MV-4-11 (cell line): ENCODE data around the gene PDE7B.
A peak's percentile ranks its signal among the peaks of the same experiment; 100 is the strongest.

Source experiments
- DNase-seq: peaks from one replicate; lab custom pipeline; 2025; lab: John Stamatoyannopoulos, UW

PDE7B gene

DNA sequence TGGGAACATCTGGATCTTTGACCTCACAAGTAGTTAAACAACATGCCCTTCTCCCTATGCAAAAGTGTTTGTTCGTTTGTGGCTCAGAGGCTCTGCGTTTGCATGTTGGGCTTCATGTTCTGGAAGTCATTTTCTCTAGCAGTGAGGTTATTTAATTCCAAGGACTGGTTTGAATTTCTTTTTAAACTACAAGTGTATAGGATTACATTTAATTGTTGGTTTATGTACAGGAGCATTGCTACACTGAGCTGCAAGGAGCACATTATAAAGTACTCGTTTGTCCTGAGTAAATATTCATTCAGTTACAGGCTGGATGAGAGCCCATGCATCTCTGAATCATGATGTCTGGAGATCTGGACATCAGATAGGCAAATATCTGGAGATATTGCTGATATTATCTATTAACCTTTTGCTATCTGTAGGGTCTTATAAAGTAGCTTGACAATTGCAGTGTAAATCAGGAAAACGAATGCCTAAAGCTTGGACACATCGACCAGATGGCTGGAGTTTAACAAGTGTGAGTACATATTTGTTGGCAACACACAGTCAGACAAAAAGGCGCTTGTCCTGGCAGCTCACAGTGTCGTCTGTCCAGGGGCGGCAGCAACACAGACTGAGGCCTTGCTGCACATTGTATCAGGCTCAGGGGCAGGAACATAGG is 84.6 kb downstream of the PDE7B start:
- DNase-seq, result no peak

- DNase-seq, result no peak
Measured at GRCh38 chr6:135936606-135937005, 85.1 kb downstream of the PDE7B start.

DNA sequence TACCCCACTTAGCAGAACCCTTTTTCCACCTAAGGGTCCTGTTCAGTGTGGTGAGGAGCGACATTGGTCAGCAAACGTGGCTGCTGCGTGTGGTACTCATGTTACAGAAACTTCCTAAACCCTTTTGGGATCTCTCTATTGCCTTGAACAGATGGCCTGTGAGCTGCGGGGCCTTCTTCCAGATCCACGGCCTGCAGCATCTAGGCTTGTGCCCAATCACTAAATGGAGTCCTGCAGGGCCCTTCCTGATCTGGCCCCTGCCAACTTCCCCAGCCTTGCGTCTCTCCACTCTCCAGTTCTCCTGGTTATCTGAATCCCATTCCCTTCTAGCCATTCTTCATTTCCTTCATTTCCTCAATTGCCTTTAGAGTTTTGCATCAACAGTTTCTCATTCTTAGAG is 85.6 kb downstream of the PDE7B start:
- no peak for DNase-seq

DNA sequence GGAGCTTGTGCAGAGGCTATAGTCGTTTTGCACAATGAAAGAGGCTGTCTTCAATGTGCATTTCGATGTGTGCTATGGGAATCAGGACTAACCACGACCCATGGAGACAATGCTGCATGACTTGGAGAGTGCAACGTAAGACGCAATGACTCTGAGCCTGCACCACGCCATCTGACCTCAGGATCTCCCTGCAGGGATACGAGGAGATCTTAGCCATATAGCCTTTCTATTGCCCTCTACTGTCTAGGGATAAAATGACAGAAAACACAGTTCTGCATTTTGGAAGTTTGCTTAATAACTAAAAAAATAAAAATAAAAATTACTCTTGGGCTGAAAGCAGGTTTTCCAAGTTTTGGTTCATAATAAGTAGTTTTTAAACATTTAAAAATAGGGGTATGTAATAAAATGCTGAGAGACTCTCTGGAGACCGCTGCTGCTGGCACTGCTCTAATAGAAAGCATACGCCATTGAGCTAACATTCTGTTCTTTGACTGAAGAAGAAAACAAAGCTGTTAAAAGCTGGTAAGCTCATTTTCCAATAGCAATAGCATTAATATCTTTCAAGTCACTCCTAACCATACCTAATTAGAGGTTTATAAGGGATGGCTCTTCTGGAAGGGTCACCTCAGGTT is 87.2 kb downstream of the PDE7B start:
- DNase-seq, result peak; percentile 43

DNA sequence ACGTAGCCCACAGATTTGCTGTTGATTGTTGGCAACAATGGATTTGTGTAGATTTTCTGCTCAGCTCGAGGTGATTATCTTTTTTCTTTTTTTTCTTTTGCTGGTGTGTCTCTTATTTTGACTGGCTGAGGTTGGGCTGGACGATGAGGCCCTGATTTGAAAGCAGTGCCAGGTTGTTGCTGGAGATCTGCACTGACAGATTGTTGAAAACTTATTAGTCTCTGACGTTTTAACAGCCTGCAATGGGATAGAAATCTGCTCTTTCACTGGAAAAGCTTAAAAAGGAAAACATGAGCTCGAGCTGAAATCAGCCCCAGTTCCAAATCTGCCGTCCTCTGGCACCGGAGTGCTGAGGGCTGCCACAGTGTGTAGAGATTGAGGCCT is 87.7 kb downstream of the PDE7B start:
- no peak for DNase-seq

DNA sequence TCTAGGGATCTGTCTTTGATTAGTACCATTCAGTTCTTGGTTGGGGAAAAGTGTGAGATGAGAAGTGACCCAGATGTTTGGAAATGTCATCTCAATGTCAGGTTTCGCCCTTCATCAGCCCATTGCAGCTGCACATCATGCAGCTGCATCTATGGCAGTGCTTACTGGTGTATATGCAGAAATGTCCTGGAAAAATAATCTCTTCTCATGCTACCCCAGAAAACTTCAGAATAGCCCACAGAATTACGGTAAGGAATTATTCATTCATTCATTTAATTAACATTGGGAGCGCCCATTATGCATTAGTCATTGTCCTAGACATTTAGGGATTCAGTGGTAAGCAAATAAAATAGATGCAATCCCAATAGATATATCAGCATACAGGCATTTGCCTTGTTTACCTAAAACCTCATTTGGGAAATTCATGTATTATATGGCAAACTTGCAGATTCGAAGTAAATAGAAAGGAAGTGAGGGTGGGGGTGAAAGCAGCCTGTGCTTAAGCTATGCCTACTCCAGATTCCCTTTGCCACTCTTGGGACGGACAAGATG is 89.2 kb downstream of the PDE7B start:
- no peak for DNase-seq

DNA sequence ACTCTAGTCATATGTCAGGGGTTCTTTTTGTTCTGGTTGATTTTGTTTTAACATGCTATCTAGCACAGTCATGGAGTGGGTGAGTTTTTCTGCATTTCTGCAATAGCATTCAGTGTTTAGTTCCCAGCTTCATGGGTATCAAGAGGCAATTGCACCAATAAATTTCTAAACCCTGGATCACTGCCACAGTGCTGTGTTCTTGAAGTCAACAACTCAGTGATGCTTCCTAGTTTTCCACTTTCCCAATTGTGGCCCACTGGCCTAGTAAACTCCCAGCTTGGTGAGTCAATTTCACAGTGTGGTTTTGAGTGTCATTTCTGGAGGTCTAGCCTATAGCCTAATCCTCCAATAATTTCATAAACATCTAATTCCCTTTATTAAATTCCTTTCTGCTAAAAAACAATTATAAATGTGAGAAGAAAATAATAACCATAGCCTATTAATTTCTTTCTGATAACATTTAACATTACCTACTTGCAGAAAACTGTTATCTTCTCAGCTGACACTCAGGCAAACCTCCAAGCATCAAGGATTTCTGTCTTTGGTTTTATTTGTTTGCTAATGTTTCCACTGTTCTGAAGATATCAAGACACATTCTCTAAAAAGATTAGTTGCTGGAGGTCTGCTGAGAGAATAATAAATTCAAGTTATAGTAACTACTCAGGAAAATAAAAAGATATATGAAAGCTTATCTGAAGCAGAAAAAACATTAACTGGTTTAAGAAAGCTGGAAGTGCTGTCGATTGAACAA is 89.9 kb downstream of the PDE7B start:
- DNase-seq, result no peak

GRCh38 chr6:135944120-135944519 is 92.6 kb downstream of the PDE7B start:
- no peak for DNase-seq

- DNase-seq, result no peak
Measured at GRCh38 chr6:135946674-135947073, 95.2 kb downstream of the PDE7B start.

DNA sequence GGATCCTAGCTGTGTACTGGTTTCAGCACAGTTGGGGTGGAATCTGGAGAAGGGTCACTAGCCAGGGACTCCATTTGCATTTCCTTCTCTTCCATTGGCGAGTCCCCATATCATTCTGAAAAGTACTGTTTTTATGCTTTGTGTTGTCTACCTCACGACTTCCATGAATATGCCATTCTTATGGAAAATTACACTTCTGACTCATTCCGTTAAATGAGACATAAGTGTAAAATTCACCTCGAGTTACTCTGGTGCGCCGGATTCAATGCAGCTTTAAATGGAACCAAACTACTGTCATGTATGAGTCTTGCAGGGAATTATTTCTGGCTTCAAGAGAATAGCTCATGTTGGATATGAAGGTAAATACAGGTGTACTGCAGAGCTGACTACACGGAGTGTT is 99.2 kb downstream of the PDE7B start:
- DNase-seq, result no peak

DNA sequence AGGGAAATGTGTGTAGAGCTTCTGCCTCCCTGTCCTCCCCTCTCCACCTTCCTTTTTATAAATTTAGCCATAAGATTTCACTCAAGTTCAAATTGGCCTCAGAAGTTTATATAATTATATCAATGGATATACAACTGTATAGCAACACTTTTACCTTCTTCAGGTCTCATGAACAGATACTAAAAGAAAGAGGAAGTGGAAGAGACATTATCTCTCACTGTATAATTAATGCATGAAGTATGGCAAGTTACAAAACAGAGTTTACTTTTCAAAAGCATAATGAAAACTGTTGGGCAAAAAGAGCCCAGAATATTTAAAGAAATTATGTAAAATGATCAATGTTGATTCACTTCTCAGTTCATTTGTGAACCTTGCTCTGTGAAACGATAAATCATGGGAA is 99.7 kb downstream of the PDE7B start:
- DNase-seq, result no peak

- DNase-seq, result no peak
Measured at GRCh38 chr6:135953818-135954217, 102.3 kb downstream of the PDE7B start.

DNA sequence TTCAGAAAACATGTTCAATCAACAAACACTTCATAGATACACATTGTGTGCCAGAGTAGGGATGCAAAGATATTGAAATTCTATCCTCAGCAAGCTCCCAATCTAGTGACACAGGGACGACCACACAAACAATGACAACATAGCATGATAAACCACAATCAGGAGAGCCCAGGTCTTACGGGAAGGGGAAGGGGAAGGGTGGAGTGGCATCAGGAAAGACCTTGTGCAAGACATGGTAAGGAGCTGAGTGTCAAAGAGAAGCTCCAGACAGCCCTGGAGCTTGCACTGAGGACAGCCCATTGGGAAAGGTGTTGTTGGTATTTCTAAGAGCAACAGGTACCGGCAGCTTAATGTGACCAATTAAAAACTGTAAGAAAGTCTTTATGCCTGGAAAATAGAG is 103.6 kb downstream of the PDE7B start:
- no peak for DNase-seq

DNA sequence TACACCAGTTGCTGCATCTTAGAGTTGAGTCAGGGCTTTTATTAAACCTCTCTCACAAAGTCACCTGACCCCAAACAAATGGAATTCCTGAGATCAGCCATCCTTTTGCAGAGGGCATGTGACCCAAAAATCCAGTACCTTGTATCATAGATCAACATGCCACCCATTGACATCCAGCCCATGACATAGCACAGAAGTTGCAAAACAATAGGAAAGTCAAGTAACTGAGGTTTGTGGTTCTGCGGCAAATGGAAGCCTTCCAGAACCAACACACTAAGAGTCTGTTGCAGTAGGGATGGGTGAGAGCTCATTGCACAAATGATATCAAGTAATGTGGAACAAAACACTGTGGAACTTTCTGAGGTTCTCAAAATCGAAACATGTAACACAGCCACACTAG is 111.2 kb downstream of the PDE7B start:
- peak; percentile 83 for DNase-seq

- DNase-seq, result no peak
Measured at GRCh38 chr6:135970750-135971149, 119.2 kb downstream of the PDE7B start.

- no peak for DNase-seq
Measured at GRCh38 chr6:135971351-135971750, 119.8 kb downstream of the PDE7B start.

- DNase-seq, result no peak
Measured at GRCh38 chr6:135972150-135972549, 120.6 kb downstream of the PDE7B start.

DNA sequence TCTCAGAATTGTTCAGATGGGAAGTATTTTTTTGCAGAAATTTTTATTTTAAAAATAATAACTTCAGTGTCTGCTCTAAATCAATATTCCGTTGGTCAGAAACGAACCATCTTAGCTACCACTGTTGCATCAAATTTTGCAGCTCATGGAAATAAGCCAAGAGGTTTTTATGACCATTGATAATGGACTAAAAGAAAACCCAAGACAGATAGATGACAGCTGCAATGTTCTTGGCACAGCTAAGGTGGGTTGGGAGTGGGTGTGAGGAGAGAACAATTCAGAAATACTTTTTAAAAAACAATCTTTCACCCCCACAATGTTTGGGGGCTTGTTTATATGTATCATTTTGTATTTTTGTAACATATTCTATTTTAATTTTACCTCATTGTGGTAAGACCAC is 121.1 kb downstream of the PDE7B start:
- DNase-seq, result no peak

- DNase-seq, result no peak
Measured at GRCh38 chr6:135974426-135974825, 122.9 kb downstream of the PDE7B start.

DNA sequence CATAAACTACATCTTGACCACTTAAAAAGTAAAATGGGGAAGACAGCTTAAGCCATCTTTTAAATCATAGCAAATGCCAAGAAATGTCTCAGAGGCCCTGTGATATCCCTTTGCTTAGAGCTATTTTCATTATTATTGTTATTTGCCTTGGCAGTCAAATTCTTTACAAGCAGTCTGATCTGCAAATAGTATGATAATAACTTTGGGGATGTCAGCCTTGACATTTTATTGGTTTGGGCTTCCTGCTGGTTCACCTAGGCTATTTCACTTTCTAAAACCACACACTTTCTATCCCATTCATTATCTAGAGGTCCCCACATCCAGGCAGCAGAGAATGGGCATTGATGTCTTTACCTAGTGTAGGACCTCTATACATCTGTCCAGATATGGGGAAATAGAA is 125.1 kb downstream of the PDE7B start:
- DNase-seq, result no peak

DNA sequence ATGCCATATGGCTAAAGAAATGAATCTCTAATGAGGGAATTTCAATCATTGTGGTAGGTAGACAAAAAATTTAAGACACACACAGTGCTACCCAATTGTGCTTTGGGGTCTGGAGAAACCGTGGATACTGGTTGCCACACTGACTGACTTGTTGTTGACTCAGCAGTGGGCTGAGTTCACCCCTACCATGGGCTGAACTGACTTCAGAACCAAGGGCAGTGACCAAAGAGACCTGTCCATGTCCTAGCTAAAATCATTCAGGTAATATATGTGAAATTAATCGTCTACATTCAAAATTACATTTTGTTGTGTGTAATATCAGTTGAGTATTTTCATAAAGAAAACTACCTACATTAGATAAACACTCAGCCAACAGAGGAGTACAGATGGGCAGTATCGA is 131.6 kb downstream of the PDE7B start:
- DNase-seq, result no peak

- DNase-seq, result no peak
Measured at GRCh38 chr6:135983718-135984343, 132.3 kb downstream of the PDE7B start.

- no peak for DNase-seq
Measured at GRCh38 chr6:135985471-135985870, 134.0 kb downstream of the PDE7B start.
